KBM-7 (cell line): ENCODE measurements around the gene PGGT1B.

Source experiments
- DNase-seq: peaks from one replicate; pipeline ENCODE4 v3.0.0-alpha.2; 2015
- in situ Hi-C: fragments of 300-500 bp; cut with MboI; formaldehyde crosslinking; loops from 2 replicates; pipeline ENCODE4 v1.14.3; 2020; ENCODE audit warnings: low sequenced_read_pairs, low pct_unique_long_range_greater_than_20kb, mixed read lengths

The PGGT1B gene

DNA sequence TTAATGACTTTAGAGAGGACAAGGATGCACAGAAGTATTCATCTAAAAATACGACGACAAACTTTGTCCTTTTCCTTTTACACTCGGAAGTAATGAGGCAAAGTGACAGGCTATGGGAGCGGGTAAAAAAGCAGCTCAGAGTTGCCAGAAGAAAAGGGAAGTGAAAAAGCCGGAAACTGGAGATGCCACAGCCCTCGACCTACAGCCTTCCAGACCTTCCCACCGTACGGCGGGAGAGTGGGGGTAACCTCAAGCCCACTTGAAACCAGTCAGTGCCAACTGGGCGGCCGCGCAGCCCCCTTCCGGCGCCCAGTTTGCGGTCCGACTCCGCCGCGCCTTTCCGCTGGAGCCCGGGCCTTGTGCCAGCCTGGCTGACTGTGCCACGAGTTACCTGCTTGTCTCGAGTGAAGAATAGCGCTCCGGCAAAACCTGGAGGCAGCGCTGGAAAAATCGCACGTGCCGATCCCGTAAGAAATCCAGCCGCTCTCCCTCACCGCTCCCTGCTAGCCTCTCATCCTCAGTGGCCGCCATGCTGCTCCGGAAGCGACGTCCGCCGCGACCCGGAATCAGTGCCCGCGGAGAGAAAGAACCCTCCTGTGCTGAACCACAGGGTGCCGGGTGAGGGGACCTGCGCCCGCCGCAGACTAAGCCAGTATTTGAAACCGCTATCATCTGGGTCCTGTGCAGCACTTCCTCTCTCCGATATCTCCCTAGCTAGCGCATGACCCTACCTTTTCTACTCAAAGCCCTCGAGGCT, at the start of gene PGGT1B:
TSS of gene PGGT1B (minus strand) at position 557 of the 757 bp plus-strand sequence. CDS start at position 531, 26 bp downstream.
- in situ Hi-C loops: no loop called here
- DNase-seq: peak; percentile 90

DNA sequence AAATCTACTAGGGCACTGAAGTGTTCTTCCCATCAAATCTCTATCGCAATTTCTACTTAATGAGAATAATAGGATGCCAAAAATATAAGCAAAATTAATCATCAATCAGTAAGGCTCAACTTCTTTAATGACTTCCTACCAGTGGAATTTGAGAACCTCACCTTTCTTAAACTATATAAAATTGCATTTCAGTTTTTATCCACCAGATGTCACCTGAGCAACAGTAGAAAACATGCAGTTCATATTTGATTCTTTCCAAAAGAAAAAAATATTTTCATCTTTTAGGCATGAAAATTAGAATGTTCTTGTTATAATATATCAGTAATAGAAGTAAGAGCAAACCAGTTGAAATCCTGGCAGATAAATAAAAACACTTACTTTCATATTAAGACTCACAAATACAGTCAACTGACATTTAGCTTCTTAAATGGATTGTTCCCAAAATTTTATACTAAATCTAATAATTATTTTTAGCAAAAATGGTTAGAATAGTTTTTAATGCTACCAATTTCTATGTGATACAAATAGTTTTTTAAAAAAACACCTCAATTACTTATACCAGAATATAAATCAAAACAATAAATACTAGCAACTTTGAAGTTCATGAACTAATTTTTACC, 47.2 kb upstream of the PGGT1B start:
- in situ Hi-C loops: loop anchor here (25.0 kb wide), 2 partner anchors 252 to 527 kb away; partner anchors contain the start of genes AP3S1 and ATG12
- peak; percentile 70 for DNase-seq

DNA sequence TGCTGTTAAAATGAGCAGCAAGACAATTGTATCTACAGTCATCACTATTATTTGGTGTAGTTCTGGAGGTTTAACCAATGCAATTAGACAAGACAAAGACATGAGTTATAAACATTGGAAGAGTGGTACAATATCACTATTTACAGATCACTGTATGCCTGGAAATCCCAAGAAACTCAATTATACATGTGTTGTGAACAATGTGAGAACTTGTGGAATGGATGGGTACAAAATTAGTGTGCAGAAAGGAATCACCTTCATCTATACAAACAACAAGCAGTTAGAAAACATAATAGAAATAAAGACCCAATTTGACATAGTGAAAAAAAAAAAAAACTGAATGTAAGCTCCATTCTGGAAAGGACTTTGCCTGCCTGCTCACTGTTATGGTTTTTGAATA, 46.1 kb upstream of the PGGT1B start:
- no peak for DNase-seq
- in situ Hi-C loops: loop anchor here (25.0 kb wide), 2 partner anchors 253 to 528 kb away; partner anchors contain the start of genes AP3S1 and ATG12

DNA sequence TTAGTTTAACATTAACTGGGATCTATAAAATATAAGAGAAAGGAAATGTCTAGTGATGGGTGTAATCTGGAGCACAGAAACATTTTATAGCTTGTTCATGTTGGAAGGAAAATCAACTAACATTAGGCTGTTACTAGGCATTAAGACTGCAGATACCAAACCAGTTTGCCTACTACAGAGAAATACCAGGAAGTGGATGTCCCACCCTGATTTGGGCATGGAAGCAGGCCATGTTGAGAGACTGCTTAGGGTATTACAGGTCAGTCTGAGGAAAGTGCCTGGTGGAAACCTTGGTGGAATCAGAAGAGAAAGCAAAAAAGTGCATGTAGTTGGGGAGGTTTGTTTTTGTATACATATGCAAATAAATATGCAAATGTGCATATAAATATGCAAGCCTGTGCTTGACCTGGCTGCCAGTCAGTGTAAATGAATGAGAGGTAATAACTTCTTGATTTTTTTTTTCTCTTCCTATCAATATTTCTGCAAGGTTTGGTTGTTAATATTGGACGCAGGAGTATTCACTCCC, 43.4 kb upstream of the PGGT1B start:
- no peak for DNase-seq
- in situ Hi-C loops: loop anchor here (25.0 kb wide), 2 partner anchors 256 to 531 kb away; partner anchors contain the start of genes AP3S1 and ATG12

DNA sequence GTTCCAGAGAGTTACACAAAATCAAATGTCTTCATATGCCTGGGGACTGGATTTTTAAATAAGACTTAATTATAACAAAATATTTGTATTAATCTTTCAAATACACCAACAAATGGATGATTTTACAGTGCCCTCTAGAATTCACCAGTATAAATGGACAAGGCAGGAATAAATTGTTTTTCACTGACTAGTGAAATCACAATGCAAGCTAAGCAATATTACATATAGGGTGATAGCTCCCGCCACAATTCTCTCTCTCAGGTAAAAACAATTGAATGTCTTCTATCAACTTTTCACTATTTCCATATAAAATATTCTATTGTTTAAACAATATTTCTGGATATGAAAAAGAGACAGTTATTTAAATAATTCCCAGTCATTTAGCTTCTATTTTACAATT, 41.8 kb upstream of the PGGT1B start:
- DNase-seq: no peak
- in situ Hi-C loops: loop anchor here (25.0 kb wide), 2 partner anchors 258 to 533 kb away; partner anchors contain the start of genes AP3S1 and ATG12

DNA sequence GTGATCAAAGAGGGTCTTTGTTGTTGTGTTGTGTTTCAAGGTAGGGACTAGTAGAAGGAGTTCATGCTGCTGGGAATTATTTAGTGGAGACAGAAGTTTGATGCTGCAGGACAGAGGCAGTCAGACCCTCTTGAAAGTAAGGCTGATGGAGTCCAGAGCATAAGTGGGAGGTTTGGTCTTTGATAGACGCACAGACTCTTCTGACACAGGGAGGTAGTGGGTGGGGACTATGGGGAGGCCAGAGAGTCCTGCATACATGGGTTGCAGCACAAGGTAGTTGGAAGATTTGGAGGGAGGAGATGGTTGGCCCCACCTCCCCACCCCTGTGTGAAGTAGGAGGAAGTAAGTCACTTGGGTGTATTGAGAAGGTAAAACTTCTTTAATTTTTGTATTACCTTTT, 36.1 kb upstream of the PGGT1B start:
- DNase-seq: no peak
- in situ Hi-C loops: no loop called here

DNA sequence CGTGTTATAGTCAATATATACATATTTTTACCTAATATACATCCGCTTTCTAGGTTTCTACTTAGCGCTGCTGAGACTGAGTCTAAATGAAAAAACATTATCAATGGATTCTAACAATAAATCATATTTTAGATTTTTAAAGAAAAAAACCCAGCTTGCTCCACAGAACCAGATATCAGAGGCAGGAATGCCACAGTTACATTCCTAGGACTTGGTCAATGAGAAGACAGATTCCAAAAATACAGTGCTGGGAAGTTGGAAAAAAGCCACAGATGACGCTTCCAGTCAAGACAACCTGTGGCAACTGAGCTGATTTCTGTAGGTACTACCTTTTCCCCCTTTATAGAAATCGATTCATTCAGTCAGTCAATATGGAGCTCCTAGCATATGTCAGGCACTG, 34.4 kb upstream of the PGGT1B start:
- in situ Hi-C loops: no loop called here
- peak; percentile 18 for DNase-seq

DNA sequence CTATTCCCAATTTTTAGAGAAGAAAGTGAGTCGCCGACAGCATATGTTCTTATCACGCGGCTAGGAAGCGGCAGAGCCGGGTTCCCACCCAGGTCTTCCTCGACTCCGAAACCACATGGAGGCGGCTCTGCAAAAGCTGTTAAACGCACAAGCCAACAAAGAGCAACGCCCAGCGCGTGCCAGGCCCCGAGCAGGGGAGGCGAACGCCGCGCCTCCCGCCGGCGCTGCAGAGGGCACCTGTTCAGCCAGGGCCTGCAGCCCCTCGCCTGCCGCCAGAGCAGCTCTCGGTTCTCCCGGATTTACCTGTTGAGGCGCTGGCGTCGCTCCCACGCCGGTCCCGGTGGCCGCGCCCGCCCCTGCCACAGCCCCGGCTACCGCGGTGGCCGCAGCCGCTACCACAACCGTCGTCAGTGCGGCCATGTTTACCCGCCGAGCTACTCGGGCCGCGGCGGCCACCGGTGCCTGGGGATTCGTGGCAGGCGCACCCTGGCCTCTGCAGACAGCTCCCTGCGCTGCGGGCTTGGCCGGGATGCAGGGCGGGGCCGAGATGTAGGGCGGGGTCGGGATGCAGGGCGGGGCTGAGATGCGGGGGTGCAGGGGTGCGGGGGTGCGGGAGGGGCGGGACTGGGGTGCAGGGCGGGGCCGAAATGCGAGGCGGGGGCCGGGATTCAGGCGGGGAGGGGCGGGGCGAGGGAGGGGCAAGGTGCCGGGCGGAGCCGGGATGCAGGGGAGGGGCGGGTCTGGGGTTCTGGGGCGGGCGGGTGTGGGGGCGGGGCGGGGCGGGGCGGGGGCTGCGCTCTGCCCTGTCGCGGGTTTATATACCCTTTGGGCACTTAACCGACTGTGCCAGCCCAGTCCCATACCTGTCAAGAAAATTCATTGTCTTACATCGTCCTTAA, 33.7 kb upstream of the PGGT1B start, which contains the start of gene CCDC112:
TSS of gene CCDC112 (minus strand) at position 531 of the 899 bp plus-strand sequence. CDS start at position 420, 111 bp downstream.
- in situ Hi-C loops: no loop called here
- peak; percentile 74 for DNase-seq

DNA sequence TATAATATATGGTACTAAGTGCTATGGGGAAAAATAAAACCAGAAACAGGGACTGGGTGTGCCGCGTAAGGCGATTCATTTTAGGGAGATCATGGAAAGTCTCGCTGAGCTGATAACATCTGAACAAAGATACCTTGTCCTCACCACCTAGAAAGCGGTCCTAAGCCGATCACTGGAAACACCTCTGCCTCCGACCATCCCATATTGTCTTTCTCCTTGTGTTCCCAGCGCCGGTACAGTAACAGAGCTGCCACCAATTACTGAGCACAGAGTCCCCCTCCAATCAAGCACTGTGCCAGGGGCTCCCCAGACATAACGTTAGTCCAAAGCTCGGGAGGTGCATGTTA, 33.1 kb upstream of the PGGT1B start:
- no peak for DNase-seq
- in situ Hi-C loops: no loop called here

DNA sequence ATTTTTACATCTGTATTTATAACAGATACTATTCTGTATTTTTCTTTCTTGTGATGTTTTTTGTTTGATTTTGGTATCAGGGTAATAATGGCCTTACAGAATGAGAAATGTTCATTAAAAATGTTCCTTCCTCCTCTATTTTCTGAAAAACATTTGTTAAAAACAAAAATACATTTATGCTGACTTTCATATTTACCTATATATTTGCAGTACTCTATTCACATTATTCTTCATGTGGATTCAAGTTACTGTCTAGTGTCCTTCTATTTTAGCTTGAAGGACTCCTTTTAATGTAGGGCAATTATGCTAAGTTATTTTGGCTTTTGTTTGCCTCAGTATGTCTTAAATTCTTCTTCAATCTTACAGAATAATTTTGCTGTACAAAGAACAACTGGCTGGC, 28.7 kb upstream of the PGGT1B start:
- DNase-seq: no peak
- in situ Hi-C loops: no loop called here

DNA sequence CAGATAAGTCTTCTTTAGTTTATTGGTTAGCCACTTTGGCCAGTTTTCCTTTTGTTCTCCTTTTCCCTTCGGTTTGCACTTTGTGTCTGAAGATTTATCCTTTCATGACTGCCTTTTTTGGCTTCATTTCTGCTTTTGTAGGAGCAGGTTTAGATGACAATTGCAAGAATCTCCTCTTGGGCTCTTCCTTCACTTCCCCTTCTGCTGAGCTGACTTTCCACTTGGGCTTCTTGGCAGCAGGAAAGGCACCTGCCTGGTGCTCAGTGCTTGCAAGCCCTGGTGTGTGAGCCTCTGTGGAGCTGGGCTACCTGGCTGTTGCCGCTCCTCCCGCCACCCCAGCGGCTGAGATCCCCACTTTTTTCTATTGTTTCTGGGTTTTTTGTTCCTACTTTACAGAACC, 26.4 kb upstream of the PGGT1B start:
- in situ Hi-C loops: no loop called here
- peak; percentile 63 for DNase-seq

DNA sequence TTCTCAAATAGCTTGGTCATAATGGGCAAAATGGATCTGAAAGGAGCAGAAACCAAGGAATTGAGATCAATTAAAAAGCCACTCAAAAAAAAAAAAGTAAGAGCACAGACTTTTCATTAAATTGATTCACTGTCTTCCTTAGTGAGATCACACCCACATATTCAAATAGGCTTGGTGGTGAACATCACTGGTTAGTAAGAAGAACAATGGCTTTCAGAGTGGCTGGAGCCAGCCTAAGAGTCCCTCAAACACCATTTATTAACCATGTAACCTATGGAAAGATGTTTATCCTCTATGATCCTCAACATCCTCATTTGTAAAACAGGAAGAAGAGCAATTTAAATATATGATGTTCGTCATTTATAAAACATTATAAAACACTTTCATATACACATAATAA, 21.3 kb upstream of the PGGT1B start:
- in situ Hi-C loops: no loop called here
- no peak for DNase-seq

DNA sequence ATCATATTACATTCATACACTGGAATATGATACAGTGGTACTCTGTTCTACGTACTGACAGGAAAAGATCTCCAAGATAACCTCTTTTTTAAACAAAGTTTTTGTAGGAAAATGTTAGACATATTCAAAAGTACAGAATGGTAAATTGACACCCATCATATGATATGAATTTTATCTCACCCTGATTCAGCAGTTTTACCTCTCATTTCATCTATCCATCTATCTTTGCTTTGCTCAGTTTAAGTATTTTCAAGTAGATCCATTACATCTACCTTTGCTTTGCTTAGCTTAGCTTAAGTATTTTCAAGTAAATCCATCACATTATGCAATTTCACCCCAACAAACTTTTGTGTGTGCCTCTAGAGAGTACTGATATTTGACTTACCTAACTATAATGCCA, 19.5 kb upstream of the PGGT1B start:
- in situ Hi-C loops: no loop called here

DNA sequence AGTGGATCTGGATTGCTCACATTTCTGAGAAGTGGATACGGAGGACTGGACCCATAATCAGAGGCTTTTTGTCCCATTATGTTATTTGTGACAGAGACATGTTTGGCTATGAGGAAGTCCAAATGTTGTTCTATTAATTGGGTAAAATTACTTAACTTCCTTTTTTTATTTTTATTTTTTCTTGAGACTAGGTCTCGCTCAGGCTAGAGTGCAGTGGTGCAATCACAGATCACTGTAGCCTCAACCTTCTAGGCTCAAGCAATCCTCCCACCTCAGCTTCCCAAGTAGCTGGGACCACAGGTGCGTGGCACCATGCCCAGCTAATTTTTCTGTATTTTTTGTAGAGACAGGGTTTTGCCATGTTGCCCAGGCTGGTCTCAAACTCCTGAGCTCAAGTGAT, 11.9 kb upstream of the PGGT1B start:
- in situ Hi-C loops: no loop called here
- DNase-seq: no peak

More for the DNA sequence above, 19.5 kb upstream of the PGGT1B start:
- no peak for DNase-seq

DNA sequence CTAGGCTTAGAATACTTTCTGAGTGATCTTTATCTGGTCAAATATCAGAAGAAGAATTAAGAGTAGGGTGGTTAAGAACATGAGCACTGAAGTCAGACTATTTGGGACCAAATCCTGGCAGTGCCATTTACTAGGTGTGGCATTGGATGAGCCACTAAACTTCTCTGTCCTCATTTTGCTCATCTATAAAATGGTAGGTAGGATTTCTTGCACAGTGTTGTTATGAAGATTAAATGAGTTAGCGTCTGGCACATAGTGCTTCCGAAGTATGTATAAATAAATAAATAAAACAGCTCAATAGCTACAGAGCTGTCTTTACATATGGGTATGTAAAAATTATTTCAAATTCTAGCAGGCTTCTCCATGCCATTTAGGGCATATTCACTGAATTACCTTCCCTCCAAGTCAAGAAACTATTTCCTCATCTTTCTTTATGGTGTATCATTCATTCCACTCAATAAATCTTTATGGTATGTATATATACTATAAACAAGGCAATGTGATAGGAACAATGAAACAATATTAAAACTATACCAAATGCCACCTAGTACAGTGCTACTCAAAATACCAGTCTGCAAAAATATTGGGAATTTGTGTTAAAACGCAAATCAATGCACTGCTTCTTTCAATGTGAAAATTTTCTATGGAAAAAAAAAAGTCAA, 9.8 kb upstream of the PGGT1B start:
- in situ Hi-C loops: no loop called here
- DNase-seq: no peak

DNA sequence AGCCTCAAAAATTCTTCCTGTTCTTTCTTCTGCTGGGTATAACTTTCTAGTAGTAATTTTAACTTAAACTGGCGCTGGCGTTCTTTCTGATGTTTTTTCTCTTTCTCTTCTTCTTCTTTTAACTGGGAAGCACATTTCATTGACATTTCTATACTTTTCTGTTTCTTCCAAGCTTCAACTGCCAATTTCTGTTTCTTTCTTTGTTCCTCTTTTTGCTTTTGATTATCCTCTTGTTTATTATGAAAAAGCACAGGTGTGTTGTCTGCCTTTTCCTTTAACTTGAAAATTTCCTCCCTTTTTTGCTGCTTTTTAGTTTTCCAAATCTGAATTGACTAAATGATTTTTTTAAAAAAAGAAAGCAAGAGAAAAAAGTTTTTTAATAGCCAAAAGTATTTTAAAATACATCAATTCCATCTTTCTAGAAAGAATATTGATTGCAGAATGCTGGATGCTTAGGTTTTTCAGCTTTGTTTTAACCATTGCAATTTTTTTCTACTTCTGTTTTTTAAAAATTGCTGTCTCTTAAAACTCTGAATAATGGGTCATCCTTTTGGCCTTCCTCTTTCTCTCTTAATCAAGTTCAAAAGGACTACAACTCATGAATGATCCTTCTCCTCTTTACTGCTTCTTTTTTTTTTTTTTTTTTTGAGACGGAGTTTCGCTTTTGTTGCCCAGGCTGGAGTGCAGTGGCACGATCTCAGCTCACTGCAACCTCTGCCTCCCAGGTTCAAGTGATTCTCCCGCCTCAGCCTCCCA, 8.8 kb upstream of the PGGT1B start:
- peak; percentile 22 for DNase-seq
- in situ Hi-C loops: no loop called here

DNA sequence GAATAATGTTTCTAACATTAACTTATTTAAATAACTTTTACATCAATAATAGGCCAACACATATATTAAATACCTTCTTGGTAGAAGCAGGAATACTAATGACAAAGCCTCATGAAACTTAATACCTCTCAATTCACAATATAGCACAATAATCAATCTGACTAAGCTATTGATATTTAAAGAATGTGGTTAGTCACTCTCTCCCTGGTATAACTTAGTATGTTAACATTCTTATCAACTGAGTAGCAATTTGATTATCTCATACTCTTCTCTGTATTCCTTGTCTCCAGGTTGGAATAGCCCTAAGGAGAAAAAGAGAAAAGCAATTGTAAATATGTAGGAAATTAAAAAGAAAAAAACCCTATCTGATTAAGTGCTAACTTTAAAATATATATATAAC, 4.9 kb upstream of the PGGT1B start:
- in situ Hi-C loops: no loop called here
- DNase-seq: no peak

DNA sequence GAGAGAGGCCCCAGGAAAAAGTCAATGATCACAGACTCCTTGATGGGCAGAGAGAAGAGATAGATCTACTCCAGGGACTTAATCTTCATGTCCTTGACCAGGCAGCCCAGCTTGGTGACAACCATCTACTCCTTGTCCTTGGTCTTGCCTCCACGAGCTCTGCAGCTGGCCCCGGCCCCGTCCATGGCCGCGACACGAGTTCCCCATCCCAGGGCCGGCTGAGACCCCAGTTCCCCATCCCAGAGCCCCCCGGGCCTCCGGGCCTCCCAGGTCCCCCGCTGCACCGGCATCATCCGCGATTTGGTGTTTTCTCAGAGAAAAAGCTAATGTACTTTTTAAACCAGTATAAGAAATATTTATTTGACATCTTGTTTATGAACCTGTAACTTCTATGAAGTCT, 2.5 kb upstream of the PGGT1B start:
- no peak for DNase-seq
- in situ Hi-C loops: no loop called here
